ENCODE results near the gene PES1.
"Not testable (repeated sequence)": the region's sequence is repeated elsewhere in the genome, so short reads cannot be mapped to it uniquely, and the experiment has no call there.

Gene PES1

GRCh38 chr22:30591588-30592359 is at the start of gene PES1:
Gene PES1, minus strand, starts transcription at chr22:30591910. Its CDS starts 77 bp downstream, at chr22:30591833.
- DNase-seq (ENCODE audit: low read depth in 4 of 4, low spot score in 1 of 4): peak; percentile 81 to 89 (median 87)

- DNase-seq (ENCODE audit: low read depth in 4 of 4, low spot score in 1 of 4): no peak
These were observed 49.2 kb upstream of the PES1 start for GRCh38 chr22:30640839-30641430.

- no peak for DNase-seq (ENCODE audit: low read depth in 4 of 4, low spot score in 1 of 4)
These were observed 48.7 kb upstream of the PES1 start for GRCh38 chr22:30640361-30640760.

DNA sequence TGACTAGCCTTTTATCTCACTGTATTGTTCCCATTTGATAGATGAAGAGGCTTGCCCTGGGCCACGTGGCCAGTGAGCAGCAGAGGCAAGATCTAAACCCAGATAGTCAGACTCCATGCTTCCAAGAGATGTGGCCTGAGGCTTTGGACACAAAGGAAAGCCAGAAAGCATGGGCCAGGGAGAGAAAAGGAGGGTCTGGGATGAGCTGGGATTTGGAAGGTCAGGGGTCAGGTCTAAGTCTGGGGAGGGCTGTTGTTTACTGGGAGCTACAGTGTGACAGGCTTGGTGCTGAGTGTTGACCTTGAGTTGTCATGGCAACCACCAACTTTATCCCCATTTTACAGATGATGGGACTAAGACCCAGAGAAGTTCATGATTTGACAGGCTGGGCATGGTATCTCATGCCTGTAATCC is 46.0 kb upstream of the PES1 start:
- no peak for DNase-seq (ENCODE audit: low read depth in 4 of 4, low spot score in 1 of 4)

GRCh38 chr22:30636226-30637077 is 44.7 kb upstream of the PES1 start:
- no peak for DNase-seq (ENCODE audit: low read depth in 4 of 4, low spot score in 1 of 4)

GRCh38 chr22:30635273-30636225 is 43.8 kb upstream of the PES1 start, which contains the start of gene SLC35E4:
Gene SLC35E4, plus strand, starts transcription at chr22:30635781. Its CDS starts 670 bp downstream, at chr22:30636451.
- peak; percentile 93 to 99 (median 96) for DNase-seq (ENCODE audit: low read depth in 4 of 4, low spot score in 1 of 4)

DNA sequence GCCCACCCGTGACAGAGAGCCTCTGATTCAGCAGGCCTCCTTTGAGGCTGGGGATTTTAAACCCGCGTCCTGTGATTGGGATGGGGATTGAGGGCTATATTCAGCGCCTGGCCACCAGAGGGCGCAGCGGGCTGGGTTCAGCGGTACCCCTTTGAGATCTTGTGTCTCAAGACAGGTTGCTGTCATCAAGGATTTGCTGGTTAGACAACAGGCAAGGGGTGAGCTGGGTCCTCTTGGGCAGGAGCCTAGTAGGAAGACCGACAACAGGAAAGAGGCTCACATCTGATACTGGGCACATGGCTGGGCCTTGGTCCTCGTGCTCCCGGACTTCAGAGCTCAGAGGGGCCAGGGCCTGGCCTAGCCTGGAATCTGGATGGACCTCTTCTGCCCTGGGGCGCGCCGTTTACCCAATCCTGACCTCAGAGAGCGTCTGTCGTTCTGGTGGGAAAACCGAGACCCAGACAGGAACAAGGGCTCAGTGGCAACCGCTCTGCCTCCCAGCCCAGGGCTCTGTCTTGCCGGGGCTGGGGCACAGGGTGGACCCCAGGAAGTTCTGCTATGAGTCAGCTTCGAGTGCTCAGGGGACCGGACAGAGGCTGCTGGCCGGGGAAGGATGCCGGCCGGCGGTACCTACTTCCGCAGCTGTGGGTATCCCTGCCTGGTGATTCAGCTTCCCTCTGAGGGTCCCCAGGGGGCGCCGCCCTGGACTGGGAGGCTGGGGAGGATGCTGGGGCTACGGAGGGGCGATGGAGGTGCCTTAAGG is 42.9 kb upstream of the PES1 start:
- DNase-seq (ENCODE audit: low read depth in 4 of 4, low spot score in 1 of 4): peak; percentile 83 to 90 (median 88)

DNA sequence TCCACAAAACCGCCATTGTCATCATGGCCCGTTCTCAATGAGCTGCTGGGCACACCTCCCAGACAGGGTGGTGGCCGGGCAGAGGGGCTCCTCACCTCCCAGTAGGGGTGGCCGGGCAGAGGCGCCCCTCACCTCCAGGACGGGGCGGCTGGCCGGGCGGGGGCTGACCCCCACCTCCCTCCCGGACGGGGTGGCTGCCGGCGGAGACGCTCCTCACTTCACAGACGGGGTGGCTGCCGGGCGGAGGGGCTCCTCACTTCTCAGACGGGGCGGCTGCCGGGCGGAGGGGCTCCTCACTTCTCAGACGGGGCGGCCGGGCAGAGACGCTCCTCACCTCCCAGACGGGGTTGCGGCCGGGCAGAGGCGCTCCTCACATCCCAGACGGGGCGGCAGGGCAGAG is 39.8 kb upstream of the PES1 start:
- DNase-seq (ENCODE audit: low read depth in 4 of 4, low spot score in 1 of 4): not testable (repeated sequence)

DNA sequence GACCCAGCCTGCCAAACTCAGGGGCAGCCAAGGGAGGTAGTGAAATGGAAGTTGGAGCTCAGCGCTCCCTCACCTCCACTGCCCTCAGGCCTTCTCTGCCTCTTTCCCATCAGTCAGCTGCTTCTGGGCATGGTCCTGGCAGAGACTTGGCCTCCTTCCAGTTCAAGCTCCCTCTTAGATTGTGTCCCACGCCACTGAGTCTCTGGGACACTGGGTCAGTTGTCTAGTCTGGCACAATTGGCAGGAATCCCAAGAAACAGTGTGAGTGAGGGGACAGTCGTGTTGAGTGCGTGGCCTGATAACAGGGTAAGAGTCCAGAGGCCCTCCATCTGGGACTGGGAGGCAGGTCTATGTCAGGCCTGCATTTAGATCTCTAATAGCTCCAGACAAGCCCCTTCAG is 36.8 kb upstream of the PES1 start:
- no peak for DNase-seq (ENCODE audit: low read depth in 4 of 4, low spot score in 1 of 4)

DNA sequence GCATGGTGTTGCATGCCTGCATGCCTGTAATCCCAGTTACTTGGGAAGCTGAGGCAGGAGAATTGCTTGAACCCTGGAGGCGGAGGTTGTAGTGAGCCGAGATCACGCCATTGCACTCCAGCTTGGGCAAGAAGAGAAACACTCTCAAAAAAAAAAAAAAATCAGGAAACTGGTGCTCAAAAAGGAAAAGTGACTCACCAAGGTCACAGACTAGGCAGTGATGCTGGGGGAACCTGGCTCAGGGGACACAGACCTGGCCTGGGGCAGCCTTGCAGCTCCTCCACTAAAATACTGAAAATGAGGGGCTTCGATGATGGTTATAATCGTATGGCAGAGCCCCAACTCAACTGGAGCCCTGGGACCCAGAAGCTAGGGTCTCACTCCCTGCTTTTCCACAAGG is 35.8 kb upstream of the PES1 start:
- DNase-seq (ENCODE audit: low read depth in 4 of 4, low spot score in 1 of 4): no peak

DNA sequence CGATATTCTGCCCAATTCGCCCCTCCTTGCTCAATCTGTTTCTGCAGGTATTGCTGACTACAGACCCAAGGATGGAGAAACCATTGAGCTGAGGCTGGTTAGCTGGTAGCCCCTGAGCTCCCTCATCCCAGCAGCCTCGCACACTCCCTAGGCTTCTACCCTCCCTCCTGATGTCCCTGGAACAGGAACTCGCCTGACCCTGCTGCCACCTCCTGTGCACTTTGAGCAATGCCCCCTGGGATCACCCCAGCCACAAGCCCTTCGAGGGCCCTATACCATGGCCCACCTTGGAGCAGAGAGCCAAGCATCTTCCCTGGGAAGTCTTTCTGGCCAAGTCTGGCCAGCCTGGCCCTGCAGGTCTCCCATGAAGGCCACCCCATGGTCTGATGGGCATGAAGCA is 34.7 kb upstream of the PES1 start:
- DNase-seq (ENCODE audit: low read depth in 4 of 4, low spot score in 1 of 4): no peak

GRCh38 chr22:30619909-30620308 is 28.2 kb upstream of the PES1 start:
- DNase-seq (ENCODE audit: low read depth in 4 of 4, low spot score in 1 of 4): not testable (repeated sequence)

- DNase-seq (ENCODE audit: low read depth in 4 of 4, low spot score in 1 of 4): no peak
These were observed 26.1 kb upstream of the PES1 start for GRCh38 chr22:30617819-30618218.

DNA sequence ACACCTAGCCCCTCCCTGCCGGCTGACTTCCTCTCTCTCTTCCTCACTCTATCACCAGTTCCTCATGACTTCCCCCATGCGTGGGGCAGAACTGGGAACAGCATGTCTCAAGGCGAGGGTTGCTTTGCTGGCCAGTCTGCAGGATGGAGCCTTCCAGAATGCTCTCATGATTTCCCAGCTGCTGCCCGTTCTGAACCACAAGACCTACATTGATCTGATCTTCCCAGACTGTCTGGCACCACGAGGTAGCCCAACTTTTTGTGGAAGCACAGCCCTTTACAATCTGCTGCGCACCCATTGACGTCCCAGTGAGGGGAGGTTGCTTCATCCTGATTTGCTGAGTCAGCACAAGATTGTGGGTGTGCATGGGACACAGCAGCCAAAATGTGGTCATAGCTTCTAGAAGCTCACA is 23.8 kb upstream of the PES1 start:
- no peak for DNase-seq (ENCODE audit: low read depth in 4 of 4, low spot score in 1 of 4)

DNA sequence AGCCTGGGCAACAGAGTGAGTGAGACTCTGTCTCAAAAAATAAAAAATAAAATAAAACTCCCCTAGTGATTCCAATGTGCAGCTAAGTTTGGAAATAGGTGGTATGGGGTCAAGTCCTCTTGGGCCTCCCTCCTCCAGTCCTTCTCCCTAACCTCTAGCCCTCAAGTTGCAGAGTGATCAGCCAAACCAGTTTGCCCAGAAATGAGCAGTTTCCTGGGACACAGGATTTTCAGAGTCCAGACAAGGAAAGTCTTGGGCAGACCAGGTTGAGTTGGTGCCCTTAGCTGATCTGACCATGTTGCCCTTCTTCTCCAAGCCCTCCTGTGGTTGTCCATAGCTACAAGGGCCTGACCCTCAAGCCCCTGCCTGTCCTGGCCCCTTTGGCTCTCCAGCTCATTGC is 23.2 kb upstream of the PES1 start:
- no peak for DNase-seq (ENCODE audit: low read depth in 4 of 4, low spot score in 1 of 4)

DNA sequence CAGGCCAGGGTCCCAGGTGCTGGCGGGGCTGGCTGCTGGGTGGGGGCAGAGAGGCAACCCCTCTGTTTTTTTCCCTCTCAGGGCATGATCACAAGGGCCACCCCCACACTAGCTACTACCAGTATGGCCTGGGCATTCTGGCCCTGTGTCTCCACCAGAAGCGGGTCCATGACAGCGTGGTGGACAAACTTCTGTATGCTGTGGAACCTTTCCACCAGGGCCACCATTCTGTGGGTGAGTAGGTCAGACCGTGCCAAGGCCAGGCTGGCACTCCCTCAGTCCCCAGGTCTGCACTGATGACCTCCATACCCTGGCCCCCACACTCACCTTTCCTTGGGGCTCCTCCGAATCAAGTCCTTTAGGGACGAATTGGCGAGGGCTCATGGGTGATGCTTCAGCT is 22.6 kb upstream of the PES1 start:
- no peak for DNase-seq (ENCODE audit: low read depth in 4 of 4, low spot score in 1 of 4)

- no peak for DNase-seq (ENCODE audit: low read depth in 4 of 4, low spot score in 1 of 4)
These were observed 21.1 kb upstream of the PES1 start for GRCh38 chr22:30612789-30613188.

- no peak for DNase-seq (ENCODE audit: low read depth in 4 of 4, low spot score in 1 of 4)
These were observed 19.5 kb upstream of the PES1 start for GRCh38 chr22:30611197-30611596.

DNA sequence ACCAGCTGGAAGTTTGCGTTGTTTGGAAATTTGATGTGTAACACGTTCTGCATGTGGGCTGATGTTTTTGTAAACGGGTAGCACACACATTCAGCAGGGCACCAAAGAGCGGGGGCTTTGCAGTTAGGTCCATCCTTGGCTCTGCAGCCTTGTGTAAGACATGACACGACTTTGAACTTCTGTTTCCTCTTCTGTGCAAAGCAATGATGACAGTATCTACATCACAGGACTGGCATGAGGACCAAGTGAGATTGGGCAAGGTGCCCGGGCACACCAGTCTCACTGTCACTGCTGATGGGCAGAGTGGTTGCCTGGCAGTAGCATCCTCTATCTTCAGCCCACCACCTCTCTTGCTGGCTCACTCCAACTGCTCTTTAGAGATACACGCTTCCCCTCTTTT is 18.6 kb upstream of the PES1 start:
- DNase-seq (ENCODE audit: low read depth in 4 of 4, low spot score in 1 of 4): no peak
